Stimulated activated CD8-positive, alpha-beta memory T cell treated with anti-CD3 and anti-CD28 coated beads, Interleukin-15, amount 100 ng/mL, for 4 hours (primary cell): Measurements from ENCODE around the gene SULT2B1.
"Not testable (repeated sequence)": the region's sequence is repeated elsewhere in the genome, so short reads cannot be mapped to it uniquely, and the experiment has no call there.

Experiments used
- DNase-seq, 2 donors: peaks; one replicate each; pipeline ENCODE4 v3.0.0-alpha.2; 2020; ENCODE audit warnings: low read depth in 2 of 2

SULT2B1 gene

DNA sequence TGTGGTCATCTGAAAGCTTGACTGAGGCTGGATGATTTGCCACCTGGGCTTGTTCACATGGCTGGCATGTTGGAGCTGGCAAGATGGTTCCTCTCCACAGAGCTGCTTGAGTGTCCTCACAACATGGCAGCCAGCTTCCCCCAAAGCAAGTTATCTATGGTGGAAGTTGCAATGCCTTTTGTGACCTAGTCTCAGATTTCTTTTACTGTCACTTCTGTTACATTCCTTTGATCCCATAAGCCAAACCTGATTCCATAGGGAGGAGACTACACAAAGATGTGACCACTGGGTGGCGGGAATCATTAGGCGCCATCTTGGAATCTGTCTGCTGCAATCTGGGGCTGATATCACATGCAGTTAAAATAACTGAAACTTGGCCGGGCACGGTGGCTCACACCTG, 22.8 kb upstream of the SULT2B1 start:
- no peak for DNase-seq

DNA sequence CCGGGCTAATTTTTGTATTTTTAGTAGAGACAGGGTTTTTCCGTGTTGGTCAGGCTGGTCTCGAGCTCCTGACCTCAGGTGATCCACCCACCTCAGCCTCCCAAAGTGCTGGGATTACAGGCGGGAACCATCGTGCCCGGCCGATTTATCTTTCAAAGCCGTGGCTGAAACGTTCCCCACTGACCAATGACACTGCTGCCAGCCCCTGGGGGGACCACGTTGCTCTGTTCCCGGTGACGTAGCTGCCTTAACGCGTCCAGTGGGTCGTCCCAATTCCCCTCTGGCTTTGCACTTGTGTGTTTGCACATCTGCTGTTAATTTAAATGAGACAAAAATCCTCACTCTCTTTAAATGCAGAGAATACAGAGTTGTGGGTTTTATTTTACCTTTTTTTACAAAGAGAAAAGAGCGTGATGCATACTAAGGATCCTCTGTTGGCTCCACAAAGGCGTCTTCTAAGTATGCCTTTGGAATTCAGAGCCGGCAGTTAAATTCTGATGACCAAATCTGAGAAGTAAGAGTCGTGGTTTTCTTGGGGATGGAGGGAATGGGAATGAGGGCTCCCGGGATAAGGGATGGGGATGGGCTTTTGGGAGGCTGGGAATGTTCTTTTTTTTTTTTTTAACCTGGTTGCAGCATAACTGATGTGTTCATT, 21.8 kb upstream of the SULT2B1 start:
- no peak for DNase-seq

DNA sequence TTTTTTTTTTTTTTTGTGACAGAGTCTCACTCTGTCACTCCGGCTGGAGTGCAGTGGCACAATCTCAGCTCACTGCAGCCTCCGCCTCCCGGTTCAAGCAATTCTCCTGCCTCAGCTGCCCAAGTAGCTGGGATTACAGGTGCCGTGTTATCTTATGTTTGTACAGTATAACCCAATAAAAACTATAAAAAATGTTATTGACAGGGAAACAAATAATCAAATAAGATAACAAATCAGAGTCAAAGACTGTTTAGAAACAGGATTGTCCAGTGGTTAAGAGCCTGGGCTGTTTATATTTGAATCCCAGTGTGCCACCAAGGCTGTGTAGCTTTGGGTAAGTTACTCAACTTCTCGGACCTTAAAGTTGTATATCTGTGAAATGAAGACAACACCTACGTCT, 21.2 kb upstream of the SULT2B1 start:
- no peak for DNase-seq

DNA sequence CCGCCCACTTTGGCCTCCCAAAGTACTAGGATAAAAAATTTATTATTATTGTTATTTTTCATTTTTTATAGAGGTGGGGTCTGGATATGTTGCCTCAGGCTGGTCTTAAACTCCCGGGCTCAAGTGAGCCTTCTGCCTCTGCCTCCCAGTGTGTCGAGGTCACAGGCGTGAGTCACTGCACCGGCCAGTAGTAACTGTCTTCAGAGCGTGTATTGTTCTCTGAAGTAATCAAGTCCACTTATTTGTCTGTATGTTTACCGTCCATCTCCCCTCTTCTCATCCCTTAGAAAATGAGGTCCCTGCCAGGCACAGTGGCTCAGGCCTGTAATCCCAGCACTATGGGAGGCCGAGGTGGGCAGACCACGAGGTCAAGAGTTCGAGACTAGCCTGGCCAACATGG, 18.2 kb upstream of the SULT2B1 start:
- no peak for DNase-seq

DNA sequence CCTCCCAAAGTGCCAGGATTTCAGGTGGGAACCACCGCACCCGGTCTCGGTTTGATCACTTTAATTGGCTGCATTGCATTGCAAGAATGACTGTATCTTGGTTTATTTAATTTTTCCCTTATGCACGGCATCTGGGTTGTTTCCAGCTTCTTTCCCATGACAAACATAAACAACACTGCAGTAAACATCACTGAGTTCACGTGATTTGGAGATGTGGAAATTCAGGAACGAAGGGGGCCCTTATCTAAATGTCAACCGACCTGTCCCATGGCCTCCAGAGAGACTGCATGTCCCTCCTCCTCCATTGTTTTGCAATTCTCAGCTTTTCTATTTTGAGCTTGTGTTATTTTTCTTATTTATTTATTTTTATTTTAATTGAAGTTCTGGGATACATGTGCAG, 14.4 kb upstream of the SULT2B1 start:
- no peak for DNase-seq

DNA sequence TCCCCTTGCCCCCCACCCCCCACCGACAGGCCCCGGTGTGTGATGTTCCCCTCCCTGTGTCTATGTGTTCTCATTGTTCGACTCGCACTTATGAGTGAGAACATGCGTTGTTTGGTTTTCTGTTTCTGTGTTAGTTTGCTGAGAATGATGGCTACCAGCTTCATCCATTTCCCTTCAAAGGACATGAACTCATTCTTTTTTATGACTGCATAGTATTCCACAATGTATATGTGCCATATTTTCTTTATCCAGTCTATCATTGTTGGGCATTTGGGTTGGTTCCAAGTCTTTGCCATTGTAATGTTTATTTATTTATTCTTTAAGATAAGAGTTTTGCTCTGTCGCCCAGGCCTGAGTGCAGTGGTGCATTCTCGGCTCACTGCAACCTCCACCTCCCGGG, 13.9 kb upstream of the SULT2B1 start:
- not testable (repeated sequence) for DNase-seq

DNA sequence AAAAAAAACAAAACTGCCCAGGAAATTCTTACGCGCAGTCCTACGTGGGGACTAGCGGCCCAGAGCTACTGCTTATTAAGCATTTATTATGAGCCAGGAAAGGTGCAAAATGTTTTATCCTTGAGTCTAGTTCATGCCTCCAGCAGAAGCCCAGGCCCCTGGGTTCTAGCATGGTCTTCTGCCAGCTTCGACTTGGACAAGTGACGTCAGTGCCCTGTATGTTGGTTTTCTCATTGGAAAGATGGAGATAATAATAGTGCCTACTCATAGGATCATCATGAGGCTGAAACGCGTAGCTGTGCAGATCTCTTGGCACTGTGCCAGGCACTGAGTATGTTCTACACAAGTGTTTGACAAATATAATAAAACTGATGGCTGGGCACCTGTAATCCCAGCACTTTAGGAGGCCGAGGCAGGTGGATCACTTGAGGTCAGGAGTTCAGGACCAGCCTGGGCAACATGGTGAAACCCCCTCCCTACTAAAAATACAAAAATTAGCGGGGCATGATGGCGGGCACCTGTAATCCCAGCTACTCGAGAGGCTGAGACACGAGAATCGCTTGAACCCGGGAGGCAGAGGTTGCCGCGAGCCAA, 12.4 kb upstream of the SULT2B1 start:
- DNase-seq: no peak

DNA sequence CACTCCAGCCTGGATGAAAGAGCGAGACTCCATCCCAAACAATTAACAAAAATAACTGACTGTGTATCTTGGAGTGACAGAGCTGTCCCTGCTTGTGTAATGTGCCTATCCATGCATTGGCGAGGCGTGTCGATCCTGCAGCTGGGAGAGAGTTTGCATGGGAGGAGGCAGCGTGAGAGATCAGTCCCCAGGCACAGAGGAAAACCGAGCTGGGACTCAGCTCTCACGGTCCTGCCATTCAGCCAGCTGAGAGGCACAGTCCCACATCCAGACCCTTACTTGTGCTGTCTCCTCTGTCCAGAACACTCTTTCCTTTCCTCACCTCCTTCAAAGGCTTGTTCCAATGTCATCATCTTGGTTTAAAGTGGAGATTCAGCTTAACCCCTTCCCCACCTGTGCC, 11.9 kb upstream of the SULT2B1 start:
- no peak for DNase-seq

DNA sequence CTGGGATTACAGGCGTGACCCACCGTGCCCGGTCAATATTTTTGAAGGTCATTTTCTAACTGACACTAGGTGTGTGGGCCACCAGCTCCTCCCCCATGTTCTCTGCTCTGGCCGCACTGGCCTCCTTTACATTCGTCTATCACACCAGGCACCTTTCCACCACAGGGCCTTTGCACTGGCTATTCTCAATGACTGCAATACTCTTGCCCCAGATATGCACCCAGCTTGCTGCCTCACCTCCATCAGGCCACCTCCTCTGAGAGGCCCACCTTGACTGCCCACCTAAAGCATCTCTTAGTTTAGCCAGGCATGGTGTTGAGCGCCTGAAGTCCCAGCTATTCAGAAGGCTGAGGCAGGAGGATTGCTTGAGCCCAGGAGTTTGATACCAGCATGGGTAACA, 10.2 kb upstream of the SULT2B1 start:
- DNase-seq: no peak

DNA sequence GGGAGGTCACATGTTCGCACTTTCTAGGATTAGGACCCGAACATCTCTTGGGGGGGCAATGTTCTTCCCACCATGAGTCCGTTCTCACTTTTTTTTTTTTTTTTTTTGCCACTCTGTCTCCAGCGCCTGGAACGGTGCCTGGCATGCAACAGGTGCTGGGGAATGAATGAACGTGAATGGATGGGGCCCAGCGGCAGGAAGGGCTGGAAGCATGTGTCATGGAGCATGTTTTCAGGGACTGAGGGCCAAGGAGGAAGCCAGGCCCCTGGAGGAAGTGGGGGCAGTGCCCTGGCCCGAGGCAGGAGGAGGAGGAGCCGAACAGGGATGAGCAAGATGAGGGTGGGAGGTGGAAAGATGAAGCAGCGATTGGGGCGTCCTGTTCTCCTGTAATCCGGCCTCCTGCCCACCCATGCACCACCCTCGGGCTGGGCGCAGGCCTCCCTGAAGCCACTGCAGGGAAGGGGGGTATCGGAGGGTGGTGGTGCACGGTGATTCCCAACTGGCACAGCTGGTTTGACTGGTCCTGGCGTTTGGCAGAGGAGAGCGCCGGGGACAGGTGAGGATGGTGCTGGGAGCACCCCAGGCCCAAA, 8.8 kb upstream of the SULT2B1 start:
- DNase-seq: no peak

DNA sequence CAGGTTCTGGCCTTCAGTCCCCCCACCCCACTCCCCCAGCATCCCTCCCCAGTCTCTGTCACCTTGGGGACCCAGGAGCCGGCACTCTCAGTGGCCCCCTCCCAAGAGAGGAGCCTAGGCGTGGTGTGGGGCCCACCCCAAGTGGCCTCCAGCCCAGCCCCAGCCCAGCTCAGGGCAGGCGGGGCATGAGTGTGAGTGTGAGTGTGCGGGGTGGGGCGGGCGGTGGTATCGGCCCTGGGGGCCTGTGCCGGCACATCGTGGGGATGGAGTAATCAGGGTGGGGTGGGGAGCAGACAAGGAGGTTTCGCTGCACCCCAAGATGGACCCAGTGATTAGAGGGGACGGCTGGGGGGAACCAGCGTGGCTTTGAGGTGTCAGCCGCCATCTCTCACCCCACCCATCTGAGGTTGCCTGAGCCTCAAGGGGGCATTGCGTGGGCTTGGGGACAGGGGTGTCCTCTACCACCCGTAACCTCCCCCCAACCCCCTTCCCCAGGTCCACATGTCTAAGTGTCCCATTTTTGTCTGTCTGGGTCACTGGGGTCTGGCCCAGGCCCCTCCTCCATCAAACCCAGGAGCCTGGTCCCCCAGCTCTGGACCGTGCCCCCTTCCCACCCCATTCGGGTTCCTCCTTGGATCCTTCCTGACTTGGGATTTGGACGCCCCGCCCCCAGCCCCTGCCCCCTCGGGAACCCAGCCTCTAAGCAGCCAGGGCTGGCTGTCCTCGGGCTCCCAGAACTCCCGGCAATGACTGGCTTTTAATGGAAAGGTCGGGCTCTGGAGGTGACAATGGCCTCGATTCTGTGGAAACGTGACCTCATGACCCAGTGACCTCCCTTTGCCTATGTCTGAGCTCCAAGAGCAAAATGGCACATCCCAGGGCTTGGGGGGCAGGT, 6.9 kb upstream of the SULT2B1 start:
- DNase-seq: no peak

DNA sequence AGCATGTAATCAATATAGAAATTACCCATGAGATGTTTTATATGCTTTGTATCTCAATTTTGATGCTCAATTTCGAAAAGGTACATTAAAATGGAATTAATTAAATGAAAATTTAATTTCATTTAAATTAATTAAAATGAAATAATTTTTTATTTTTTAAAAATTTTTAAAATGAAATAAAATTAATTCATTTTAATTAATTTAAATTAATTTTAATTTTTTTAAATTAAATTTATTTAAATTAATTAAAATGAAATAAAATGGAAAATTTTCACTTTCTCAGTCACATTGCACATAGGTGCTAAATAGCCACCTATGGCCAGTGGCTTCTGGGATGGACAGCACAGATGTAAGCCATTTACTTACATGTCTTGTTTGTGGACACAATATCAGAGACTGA, 4.2 kb upstream of the SULT2B1 start:
- no peak for DNase-seq

DNA sequence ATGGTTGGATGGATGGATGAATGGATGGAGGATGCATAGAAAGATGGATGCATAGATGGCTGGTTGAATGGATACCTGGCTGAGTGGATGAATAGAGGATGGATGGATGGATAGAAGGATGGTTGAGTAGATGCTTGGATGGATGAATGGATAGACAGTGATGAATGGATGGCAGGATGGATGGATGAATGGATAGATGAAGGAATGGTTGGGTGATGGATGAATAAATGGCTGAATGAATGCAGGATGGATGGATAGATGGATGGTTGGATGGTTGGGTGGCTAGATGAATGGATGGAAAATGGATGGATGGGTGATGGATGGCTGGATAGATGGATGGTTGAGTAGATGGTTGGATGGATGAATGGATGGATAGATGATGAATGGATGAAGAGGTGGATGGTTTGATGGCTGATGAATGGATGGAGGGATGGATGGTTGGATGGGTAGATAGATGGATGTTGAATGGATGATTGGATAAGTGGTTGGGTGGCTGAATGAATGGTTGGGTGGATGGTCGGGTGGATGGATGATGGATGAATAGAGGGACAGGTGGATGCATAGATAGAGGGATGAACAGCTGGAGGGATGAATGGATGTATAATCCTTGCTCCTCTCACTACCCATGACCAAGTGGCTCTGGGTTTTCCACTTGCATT, 3.6 kb upstream of the SULT2B1 start:
- no peak for DNase-seq

DNA sequence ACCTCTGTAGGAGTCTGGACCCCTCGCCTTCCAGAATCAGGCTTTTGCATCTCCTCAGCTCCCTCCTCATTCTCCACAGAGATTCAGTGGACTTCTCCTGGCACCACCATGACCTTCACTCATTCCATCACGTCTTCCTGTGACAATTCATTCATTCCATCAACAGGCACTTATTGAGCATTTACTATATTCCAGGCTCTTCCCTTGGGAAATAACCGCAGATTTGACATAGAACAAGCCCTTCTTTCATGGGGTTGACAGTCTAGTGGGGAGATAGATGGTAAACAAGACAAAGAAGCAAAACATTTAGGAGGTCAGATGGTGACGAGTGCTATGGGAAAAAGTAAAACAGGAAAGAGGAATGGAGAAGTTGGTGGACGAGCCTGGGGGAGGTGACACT, 2.6 kb upstream of the SULT2B1 start:
- DNase-seq: no peak

DNA sequence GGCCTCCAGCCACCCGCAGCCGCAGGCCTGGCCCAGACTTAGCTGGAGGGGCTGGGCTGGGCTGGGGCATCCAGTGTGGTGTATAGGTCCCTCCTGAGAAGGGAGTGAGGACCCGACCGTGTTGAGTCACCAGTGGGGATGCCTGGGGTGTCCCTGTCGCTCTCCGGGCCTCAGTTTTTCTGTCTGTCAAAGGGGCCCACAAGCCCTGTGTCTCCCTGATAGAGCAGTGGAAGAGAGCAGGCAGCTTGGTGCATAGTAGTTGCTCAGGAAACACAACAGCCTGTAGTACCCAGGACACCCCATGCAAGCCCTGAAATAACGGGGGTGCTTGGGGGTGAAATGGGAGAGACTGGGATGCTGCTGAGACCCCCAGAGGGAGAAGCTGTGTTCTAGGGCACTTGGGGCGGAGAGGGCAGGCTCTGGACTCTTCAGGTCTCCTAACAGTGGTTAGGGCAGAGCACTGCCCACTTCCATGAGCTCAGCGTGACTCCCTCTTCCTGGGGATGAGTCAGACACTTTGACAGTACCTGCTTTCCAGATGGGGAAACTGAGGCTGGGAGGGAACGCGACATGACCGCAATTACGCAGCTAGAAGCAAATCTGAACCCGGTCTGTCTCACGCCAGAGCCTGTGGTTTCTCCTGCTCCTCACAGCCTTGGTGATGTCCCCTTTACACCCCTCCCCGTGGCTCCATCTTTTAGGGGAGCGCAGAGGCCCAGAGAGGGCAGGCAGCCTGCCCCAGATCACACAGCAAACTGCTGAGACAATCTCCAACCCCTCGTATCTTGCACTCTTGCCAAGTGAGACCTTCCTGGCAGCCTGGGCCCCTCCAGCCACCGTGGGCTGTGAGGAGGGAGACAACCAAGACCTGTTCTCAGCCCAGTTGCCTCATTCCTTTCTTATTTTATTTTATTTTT, 692 bp downstream of the SULT2B1 start:
- DNase-seq: no peak

DNA sequence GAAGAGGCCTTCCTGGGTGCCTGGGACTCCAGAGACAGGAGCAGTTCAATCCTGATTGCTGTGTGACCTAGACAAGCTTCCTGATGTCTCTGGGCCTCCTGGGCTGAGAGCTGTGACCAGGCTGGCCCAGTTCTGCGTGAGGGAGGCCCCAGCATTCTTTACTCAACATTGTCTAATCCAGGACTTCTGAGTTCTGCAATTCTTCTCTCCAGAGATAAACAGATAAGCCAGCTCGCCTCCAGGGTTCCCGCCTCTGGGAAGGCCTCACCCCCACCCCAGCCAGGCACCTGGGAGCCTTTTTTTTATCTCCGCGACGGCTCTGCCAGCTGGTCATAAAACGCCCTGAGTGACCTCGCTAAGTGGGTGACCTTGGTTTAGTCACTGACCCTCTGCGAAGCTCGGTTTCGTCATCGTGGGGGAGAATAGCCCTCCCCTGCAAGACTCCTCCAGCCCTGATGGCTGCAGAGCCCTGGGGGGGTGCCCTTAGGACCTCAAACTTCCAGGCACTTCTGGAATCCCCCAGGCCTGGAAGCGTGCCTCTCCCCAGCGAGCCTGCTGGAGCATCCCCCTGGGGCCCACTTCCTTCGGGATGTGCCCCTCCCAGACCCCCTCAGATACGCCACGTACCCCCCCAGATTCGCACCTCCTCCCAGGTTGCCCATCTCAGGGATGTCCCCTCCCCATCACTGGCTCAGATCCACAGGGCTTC, 1.9 kb downstream of the SULT2B1 start:
- DNase-seq: no peak

DNA sequence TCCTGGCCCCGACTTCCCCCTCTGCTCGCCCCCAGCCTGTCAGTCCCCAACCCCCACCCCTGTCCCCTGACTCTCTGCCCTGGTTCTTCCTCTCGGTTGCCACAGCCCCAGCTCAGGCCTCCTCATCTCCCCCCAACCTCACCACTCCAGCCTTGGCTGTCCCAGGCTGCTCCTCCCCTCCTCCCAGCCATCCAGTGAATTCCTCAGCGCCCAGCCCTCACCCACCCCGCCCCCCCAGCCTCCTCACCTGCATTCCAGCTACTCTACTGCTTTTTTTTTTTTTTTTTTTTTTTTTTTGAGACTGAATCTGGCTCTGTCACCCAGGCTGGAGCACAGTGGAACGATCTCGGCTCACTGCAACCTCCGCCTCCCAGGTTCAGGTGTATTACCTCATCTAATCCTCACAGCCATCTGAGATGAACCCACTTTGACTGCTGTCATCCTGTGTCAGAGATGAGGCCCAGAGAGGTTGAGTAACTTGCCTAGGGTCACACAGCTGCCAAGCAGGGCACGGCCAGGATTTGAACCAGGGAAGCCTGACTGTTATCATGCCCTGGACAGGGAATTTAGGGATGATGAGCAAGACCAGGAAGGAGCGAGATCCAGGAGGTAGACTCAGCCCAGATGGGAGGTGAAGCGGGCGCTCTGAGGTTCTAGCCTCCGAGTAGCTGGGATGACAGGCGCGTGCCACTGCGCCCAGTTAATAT, 2.6 kb downstream of the SULT2B1 start:
- DNase-seq: no peak

DNA sequence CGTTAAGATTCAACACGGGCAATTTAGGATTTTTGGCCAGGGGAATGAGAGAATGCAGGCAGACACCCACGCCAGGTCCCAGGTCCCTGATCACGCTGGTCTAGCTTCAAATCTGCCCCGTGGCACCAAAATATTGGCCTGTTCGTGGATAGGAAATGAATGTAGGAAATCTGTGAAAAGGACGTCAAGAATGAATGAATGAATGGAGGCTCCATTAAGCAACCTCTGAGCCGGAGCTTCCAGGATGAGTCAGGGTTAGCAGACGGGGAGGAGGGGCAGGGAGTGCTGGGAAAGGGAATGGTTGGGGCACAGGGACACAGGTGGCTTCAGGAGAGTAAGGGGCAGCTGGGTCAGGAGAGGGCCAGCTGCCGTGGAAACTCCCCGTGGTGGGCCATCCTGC, 4.2 kb downstream of the SULT2B1 start:
- no peak for DNase-seq

DNA sequence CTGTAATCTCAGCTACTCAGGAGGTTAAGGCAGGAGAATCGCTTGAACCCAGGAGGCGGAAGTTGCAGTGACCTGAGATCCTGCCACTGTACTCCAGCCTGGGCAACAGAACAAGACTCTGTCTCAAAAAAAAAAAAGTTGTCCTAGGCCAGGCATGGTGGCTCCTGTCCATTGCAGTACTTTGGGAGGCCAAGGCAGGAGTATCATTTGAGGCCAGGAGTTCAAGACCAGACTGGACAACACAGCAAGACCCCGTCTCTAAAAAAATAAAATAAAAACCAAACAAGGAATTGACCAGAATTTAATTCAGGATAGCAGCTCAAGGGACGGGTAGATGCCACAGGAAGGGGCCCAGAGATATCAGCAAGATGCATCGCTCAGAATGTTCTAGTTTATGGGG, 4.9 kb downstream of the SULT2B1 start:
- DNase-seq: no peak
